HFFc6 (cell line): ENCODE results near the gene FHIT. TPM values are rescaled to one million over a fixed set of nuclear protein-coding genes. Genes with fewer than 3 reads are reported as not detected.

Source experiments
- DNase-seq: peaks from one replicate; pipeline ENCODE4 v3.0.0-alpha.2; 2018
- H3K27ac Mint-ChIP-seq: 2 replicates; pipeline ENCODE4 v1.8.0; 2020; ENCODE audit warnings: mild to moderate bottlenecking, mixed read lengths
- H3K27me3 Mint-ChIP-seq: 2 replicates; pipeline ENCODE4 v1.8.0; 2021; ENCODE audit warnings: mild to moderate bottlenecking, moderate library complexity, mixed read lengths; ENCODE audit not compliant: insufficient read depth
- H3K36me3 Mint-ChIP-seq: 2 replicates; pipeline ENCODE4 v1.8.0; 2021; ENCODE audit warnings: low read depth, mixed read lengths
- H3K4me1 Mint-ChIP-seq: 2 replicates; pipeline ENCODE4 v1.8.0; 2020; ENCODE audit warnings: low read depth, mixed read lengths
- H3K4me3 Mint-ChIP-seq: 2 replicates; pipeline ENCODE4 v1.8.0; 2020; ENCODE audit warnings: mild to moderate bottlenecking, moderate library complexity, mixed read lengths
- H3K9me3 Mint-ChIP-seq: 2 replicates; pipeline ENCODE4 v1.8.0; 2020; ENCODE audit warnings: mild to moderate bottlenecking, mixed read lengths
- CTCF ChIP-seq: fragments of 200-600 bp; sonication (generic); IDR thresholded peaks from 2 replicates; pipeline ENCODE4 v1.5.0; 2021; ENCODE audit warnings: antibody characterized with exemption, mild to moderate bottlenecking
- total RNA-seq, 6 experiments: library from RNA; stranded (reverse); fragmentation: NEBNext Ultra II Directional; extraction: Animal tissue kit (Norgen Biotek cat#: 25700); gene quantifications; 2 replicates in 1 of 6; 3 replicates in 5 of 6; pipeline ENCODE4 v1.2.3, GENCODE V29; 2021

Gene FHIT
- total RNA-seq, 6 experiments from 2014 or later = 0.33 to 0.38 TPM; not detected in 4

GRCh38 chr3:59953104-59953503, 1298.1 kb downstream of the FHIT start:
- Mint-ChIP-seq H3K27me3 (no peaks in the 10 kb centered on the region), H3K4me3 (no peak overlapping the region), H3K9me3 (peaks cover 57% of the 10 kb centered on the region), H3K27ac (no peak overlapping the region), H3K4me1 (no peaks in the 10 kb centered on the region), H3K36me3 (no peaks in the 10 kb centered on the region; the same call in 1 of the 2 replicates)
- no peak for DNase-seq
- no peak for TF ChIP-seq CTCF

- Mint-ChIP-seq H3K4me3 (no peak overlapping the region), H3K4me1 (no peaks in the 10 kb centered on the region), H3K27ac (no peak overlapping the region), H3K9me3 (peaks cover 54% of the 10 kb centered on the region), H3K36me3 (no peaks in the 10 kb centered on the region; the same call in 1 of the 2 replicates), H3K27me3 (no peaks in the 10 kb centered on the region)
- no peak for DNase-seq
- TF ChIP-seq CTCF = no peak
These were observed 1301.9 kb downstream of the FHIT start for GRCh38 chr3:59949311-59949710.

- H3K9me3 Mint-ChIP-seq = peaks cover 43% of the 10 kb centered on the region
These were observed 1304.9 kb downstream of the FHIT start for GRCh38 chr3:59946401-59946800.

GRCh38 chr3:59940718-59941117, 1310.5 kb downstream of the FHIT start:
- Mint-ChIP-seq H3K4me3 (no peak overlapping the region), H3K9me3 (peaks cover 18% of the 10 kb centered on the region), H3K27me3 (peaks cover 1% of the 10 kb centered on the region), H3K36me3 (no peaks in the 10 kb centered on the region), H3K4me1 (no peaks in the 10 kb centered on the region), H3K27ac (no peak overlapping the region)
- DNase-seq = no peak
- no peak for TF ChIP-seq CTCF

More at GRCh38 chr3:59946401-59946800, 1304.9 kb downstream of the FHIT start:
- no peak for TF ChIP-seq CTCF
- Mint-ChIP-seq H3K27me3 (peaks cover 1% of the 10 kb centered on the region), H3K4me3 (no peak overlapping the region), H3K27ac (no peak overlapping the region), H3K36me3 (no peaks in the 10 kb centered on the region), H3K4me1 (no peaks in the 10 kb centered on the region)
- no peak for DNase-seq

GRCh38 chr3:59939826-59940426, 1311.3 kb downstream of the FHIT start:
- DNase-seq = no peak
- Mint-ChIP-seq H3K4me3 (no peak overlapping the region), H3K27ac (no peak overlapping the region), H3K4me1 (no peaks in the 10 kb centered on the region), H3K27me3 (peaks cover 1% of the 10 kb centered on the region), H3K9me3 (peaks cover 18% of the 10 kb centered on the region), H3K36me3 (no peaks in the 10 kb centered on the region)
- no peak for TF ChIP-seq CTCF
